Panc1 (cell line): ENCODE measurements around the gene RDH5. TPM values are rescaled to one million over a fixed set of nuclear protein-coding genes. Genes with fewer than 3 reads are reported as not detected.
A peak's percentile ranks its signal among the peaks of the same experiment; 100 is the strongest.

ENCODE experiments used
- ATAC-seq: fragments of 200-7000 bp; cut with Tn5 transposase; 2 replicates; pipeline ENCODE4 v1.9.1; 2020; ENCODE audit warnings: mild to moderate bottlenecking, moderate library complexity
- BruUV-seq: library from RNA; stranded (reverse); fragments of 400-500 nt; replicated peaks from 2 replicates; lab custom pipeline; 2021; lab: Mats Ljungman, UMichigan
- CTCF ChIA-PET: fragments of 300-600 bp; sonication (Branson Sonifier 250); formaldehyde crosslinking; loops from one replicate; lab custom pipeline; 2022; ENCODE audit warnings: antibody characterized with exemption; lab: Charles Lee
- POLR2A ChIA-PET: fragments of 300-600 bp; sonication (Branson Sonifier 250); formaldehyde crosslinking; loops from one replicate; lab custom pipeline; 2022; ENCODE audit warnings: antibody characterized with exemption; lab: Charles Lee
- DNase-seq: peaks from one replicate; pipeline ENCODE4 v3.0.0-alpha.2; 2010; ENCODE audit warnings: low read depth, low spot score
- H3K27ac ChIP-seq: 2 replicates; pipeline ENCODE4 v1.5.1; 2011; ENCODE audit warnings: mild to moderate bottlenecking, low read length, inconsistent platforms
- H3K27me3 ChIP-seq: fragments of 200-500 bp; sonication (Bioruptor generic); 2 replicates; pipeline ENCODE4 v1.6.0; 2014; ENCODE audit warnings: low read length, inconsistent platforms; ENCODE audit not compliant: control insufficient read depth, insufficient read depth
- H3K36me3 ChIP-seq: fragments of 200-500 bp; sonication (Bioruptor generic); 2 replicates; pipeline ENCODE4 v1.5.1; 2014; ENCODE audit warnings: inconsistent platforms, mild to moderate bottlenecking, low read length, moderate library complexity; ENCODE audit not compliant: control insufficient read depth, insufficient read depth
- H3K4me1 ChIP-seq: 2 replicates; pipeline ENCODE4 v1.5.1; 2011; ENCODE audit warnings: inconsistent platforms, mild to moderate bottlenecking, low read length, moderate library complexity; ENCODE audit not compliant: control insufficient read depth, insufficient read depth
- H3K4me3 ChIP-seq, 2 experiments: 2 replicates each; pipeline ENCODE4 v1.5.1; 2011 to 2012; ENCODE audit warnings: low read depth in 2 of 2, low read length in 2 of 2, mild to moderate bottlenecking in 2 of 2, inconsistent platforms in 1 of 2, moderate library complexity in 1 of 2
- H3K9me3 ChIP-seq: fragments of 200-500 bp; sonication (Bioruptor generic); 2 replicates; pipeline ENCODE4 v1.5.1; 2014; ENCODE audit warnings: low read depth, mild to moderate bottlenecking, inconsistent platforms, low read length, moderate library complexity; ENCODE audit not compliant: control insufficient read depth, insufficient read depth
- POLR2AphosphoS5 ChIP-seq: IDR thresholded peaks from 2 replicates; pipeline ENCODE4 v1.6.1; 2012; ENCODE audit warnings: mild to moderate bottlenecking, low read depth, low read length, moderate library complexity
- REST ChIP-seq, 2 experiments: IDR thresholded peaks; 2 replicates each; pipeline ENCODE4 v1.6.1; 2011 to 2012; ENCODE audit warnings: low read depth in 2 of 2, control low read depth in 1 of 2, low read length in 1 of 2, mild to moderate bottlenecking in 1 of 2, moderate library complexity in 1 of 2; ENCODE audit not compliant: insufficient read depth in 1 of 2
- SIN3A ChIP-seq: IDR thresholded peaks from 2 replicates; pipeline ENCODE4 v1.6.1; 2012; ENCODE audit warnings: low read depth, mild to moderate bottlenecking, low read length, moderate library complexity, borderline replicate concordance; ENCODE audit not compliant: insufficient read depth
- TCF7L2 ChIP-seq: IDR thresholded peaks from 2 replicates; pipeline ENCODE4 v1.6.1; 2011; ENCODE audit warnings: mild to moderate bottlenecking, low read depth, low read length, inconsistent platforms
- in situ Hi-C: cut with HindIII; loops from 2 replicates; pipeline ENCODE4 v1.10.0; 2016; ENCODE audit warnings: low sequenced_read_pairs, low pct_unique_long_range_greater_than_20kb
- intact Hi-C: fragments of 100-400 bp; cut with micrococcal nuclease; formaldehyde crosslinking; loops from one replicate; pipeline ENCODE4 v1.10.0; 2022; ENCODE audit not compliant: unreplicated experiment
- total RNA-seq: library from RNA; stranded (reverse); gene quantifications from one replicate; pipeline ENCODE4 v1.2.1, GENCODE V29; 2021; ENCODE audit not compliant: unreplicated experiment
- TF ChIP-seq, protein P1 (sequence below): fragments of 450-650 bp; IDR thresholded peaks from 2 replicates; pipeline ENCODE4 v1.5.1; 2017; ENCODE audit warnings: mild to moderate bottlenecking

RDH5 gene
- total RNA-seq, 1 experiment from 2014 or later, result 2.8 TPM

DNA sequence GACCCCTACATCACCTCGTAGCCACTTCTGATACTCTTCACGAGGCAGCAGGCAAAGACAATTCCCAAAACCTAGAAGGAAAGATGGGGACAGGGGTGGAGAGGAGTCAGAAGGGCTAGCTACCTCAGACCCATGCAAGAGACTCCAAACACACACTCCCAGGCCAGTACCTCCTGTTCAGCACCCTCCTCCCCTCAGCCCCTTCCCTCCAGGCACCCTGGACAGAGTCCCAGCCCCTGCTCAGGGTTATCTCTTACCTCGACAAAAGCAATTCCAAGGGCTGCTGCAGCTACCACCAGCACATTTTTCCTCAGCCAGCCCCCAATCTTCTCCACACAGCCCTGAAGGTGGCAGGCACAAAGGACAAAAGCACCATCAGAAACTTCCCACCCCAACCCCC is 5.4 kb downstream of the RDH5 start:
- Histone ChIP-seq H3K36me3 (peaks cover 10% of the 10 kb centered on the region), H3K27me3 (no peaks in the 10 kb centered on the region), H3K4me3 (no peak overlapping the region; a peak in 1 of 4 replicates), H3K9me3 (no peaks in the 10 kb centered on the region), H3K27ac (no peak overlapping the region), H3K4me1 (peaks cover 37% of the 10 kb centered on the region)
- POLR2A ChIA-PET, result no interaction called here
- ATAC-seq (no peak), DNase-seq (no peak)
- TF ChIP-seq POLR2AphosphoS5 (no peak), REST (IDR thresholded peaks at IDR 0.05; ENCODE audit: insufficient read depth in 1 of 2, low read depth in 2 of 2, low read length in 1 of 2) (no peak)
- intact Hi-C loops (loop anchor here (5.0 to 10.0 kb wide), 2 partner anchors 202 to 531 kb away; partner anchors contain the start of gene PYM1), in situ Hi-C loops (no loop called here)
- no TSS peak for BruUV-seq
- CTCF ChIA-PET, result interaction anchor here (2.4 kb wide), 1 partner anchor 12 kb away, joined by 17 read pairs; no protein-coding TSS in a partner anchor

GRCh38 chr12:55726971-55727370 is 6.8 kb downstream of the RDH5 start:
- in situ Hi-C loops (no loop called here), intact Hi-C loops (loop anchor here (5.0 to 10.0 kb wide), 2 partner anchors 200 to 532 kb away; partner anchors contain the start of gene PYM1)
- POLR2A ChIA-PET, result no interaction called here
- Histone ChIP-seq H3K9me3 (no peaks in the 10 kb centered on the region), H3K27me3 (no peaks in the 10 kb centered on the region), H3K27ac (peak overlapping the region; percentile 89), H3K4me3 (peak overlapping the region; percentile 72 to 76), H3K36me3 (peaks cover 10% of the 10 kb centered on the region), H3K4me1 (peaks cover 31% of the 10 kb centered on the region)
- DNase-seq (no peak), ATAC-seq (no peak)
- CTCF ChIA-PET, result interaction anchor here (0.6 kb wide), 1 partner anchor 59 kb away, joined by 11 read pairs; no protein-coding TSS in a partner anchor
- TF ChIP-seq TCF7L2, result no peak
- TF ChIP-seq REST (IDR thresholded peaks at IDR 0.05; ENCODE audit: insufficient read depth in 1 of 2, low read depth in 2 of 2, low read length in 1 of 2), result no peak
- no peak for TF ChIP-seq SIN3A
- TF ChIP-seq, protein P1, sequence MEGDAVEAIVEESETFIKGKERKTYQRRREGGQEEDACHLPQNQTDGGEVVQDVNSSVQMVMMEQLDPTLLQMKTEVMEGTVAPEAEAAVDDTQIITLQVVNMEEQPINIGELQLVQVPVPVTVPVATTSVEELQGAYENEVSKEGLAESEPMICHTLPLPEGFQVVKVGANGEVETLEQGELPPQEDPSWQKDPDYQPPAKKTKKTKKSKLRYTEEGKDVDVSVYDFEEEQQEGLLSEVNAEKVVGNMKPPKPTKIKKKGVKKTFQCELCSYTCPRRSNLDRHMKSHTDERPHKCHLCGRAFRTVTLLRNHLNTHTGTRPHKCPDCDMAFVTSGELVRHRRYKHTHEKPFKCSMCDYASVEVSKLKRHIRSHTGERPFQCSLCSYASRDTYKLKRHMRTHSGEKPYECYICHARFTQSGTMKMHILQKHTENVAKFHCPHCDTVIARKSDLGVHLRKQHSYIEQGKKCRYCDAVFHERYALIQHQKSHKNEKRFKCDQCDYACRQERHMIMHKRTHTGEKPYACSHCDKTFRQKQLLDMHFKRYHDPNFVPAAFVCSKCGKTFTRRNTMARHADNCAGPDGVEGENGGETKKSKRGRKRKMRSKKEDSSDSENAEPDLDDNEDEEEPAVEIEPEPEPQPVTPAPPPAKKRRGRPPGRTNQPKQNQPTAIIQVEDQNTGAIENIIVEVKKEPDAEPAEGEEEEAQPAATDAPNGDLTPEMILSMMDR, result no peak
- no peak for TF ChIP-seq POLR2AphosphoS5
- BruUV-seq, result no TSS peak
